A549 (cell line): Measurements from ENCODE around the gene HOATZ. TPM values are rescaled to one million over a fixed set of nuclear protein-coding genes. Genes with fewer than 3 reads are reported as not detected.

Source experiments
- ATAC-seq, 2 experiments: fragments of 200-7000 bp in 1 of 2; fragments of >200 bp in 1 of 2; cut with Nextera tagmentation in 1 of 2; cut with Tn5 transposase in 1 of 2; 3 replicates each; pipeline versions ENCODE4 v1.8.0 to v1.9.1; 2018 to 2020; ENCODE audit warnings: mild to moderate bottlenecking in 1 of 2, moderate library complexity in 1 of 2
- CTCF ChIA-PET: fragments of 300-600 bp; sonication (Branson Sonifier 250); formaldehyde crosslinking; extraction: SDS; loops from one replicate; lab custom pipeline; 2021; ENCODE audit warnings: antibody characterized with exemption, inconsistent platforms; lab: Yijun Ruan, JAX
- POLR2A ChIA-PET: fragments of 350-600 bp; formaldehyde crosslinking; extraction: SDS; loops from one replicate; lab custom pipeline; 2021; ENCODE audit warnings: antibody characterized with exemption, inconsistent platforms; lab: Yijun Ruan, JAX
- DNase-seq, 2 experiments: peaks; one replicate each; pipeline versions ENCODE4 v3.0.0 to v3.0.0-alpha.2; 2011 to 2016; ENCODE audit warnings: low read depth in 1 of 2, low spot score in 1 of 2
- FAIRE-seq: peaks from 2 replicates; lab custom pipeline; 2011; peaks lifted over from hg19 to GRCh38; lab: Jason Lieb, UNC
- H3K27ac ChIP-seq, 2 experiments: fragments of >200 bp; sonication (Bioruptor Twin); formaldehyde crosslinking; 3 replicates each; pipeline ENCODE4 v1.5.1; 2016 to 2017
- H3K4me1 ChIP-seq: fragments of >200 bp; sonication (Bioruptor Twin); formaldehyde crosslinking; 3 replicates; pipeline ENCODE4 v1.6.1; 2016
- H3K4me2 ChIP-seq: fragments of >200 bp; sonication (Bioruptor Twin); formaldehyde crosslinking; 3 replicates; pipeline ENCODE4 v1.6.1; 2016
- H3K4me3 ChIP-seq: fragments of >200 bp; sonication (Bioruptor Twin); formaldehyde crosslinking; 3 replicates; pipeline ENCODE4 v1.5.1; 2016
- H3K9me3 ChIP-seq: fragments of >200 bp; sonication (Bioruptor Twin); formaldehyde crosslinking; 3 replicates; pipeline ENCODE4 v1.6.1; 2016
- CHD4 ChIP-seq: fragments of 200-600 bp; sonication (generic); IDR thresholded peaks from 2 replicates; pipeline ENCODE4 v1.6.1; 2016; ENCODE audit warnings: antibody characterized with exemption, mild to moderate bottlenecking, borderline replicate concordance
- ELK1 ChIP-seq: fragments of 150-350 bp; IDR thresholded peaks from 2 replicates; pipeline ENCODE4 v1.6.1; 2014; ENCODE audit warnings: low read depth, mild to moderate bottlenecking, low read length
- EP300 ChIP-seq, 2 experiments: fragments of >200 bp; sonication (Bioruptor Twin); formaldehyde crosslinking; IDR thresholded peaks; 2 replicates in 1 of 2; 3 replicates in 1 of 2; pipeline ENCODE4 v1.6.1; 2016 to 2017
- ESRRA ChIP-seq: fragments of 150-350 bp; IDR thresholded peaks from 2 replicates; pipeline ENCODE4 v1.6.1; 2014; ENCODE audit warnings: mild to moderate bottlenecking, low read length, borderline replicate concordance
- GATA3 ChIP-seq: IDR thresholded peaks from 2 replicates; pipeline ENCODE4 v1.6.1; 2012; ENCODE audit warnings: borderline replicate concordance
- HOXB13 ChIP-seq: fragments of 250-450 bp; sonication (Bioruptor Pico); IDR thresholded peaks from 2 replicates; pipeline ENCODE4 v1.5.0; 2020; ENCODE audit warnings: low read depth, mild to moderate bottlenecking, moderate library complexity
- JUNB ChIP-seq: fragments of >200 bp; sonication (Bioruptor Twin); formaldehyde crosslinking; IDR thresholded peaks from 2 replicates; pipeline ENCODE4 v1.6.1; 2016
- MAX ChIP-seq: IDR thresholded peaks from 2 replicates; pipeline ENCODE4 v1.6.1; 2012
- MAZ ChIP-seq: fragments of 150-350 bp; IDR thresholded peaks from 2 replicates; pipeline ENCODE4 v1.6.1; 2014; ENCODE audit warnings: antibody characterized with exemption, low read depth, low read length, borderline replicate concordance
- MYC ChIP-seq: IDR thresholded peaks from 2 replicates; pipeline ENCODE4 v1.6.1; 2012; ENCODE audit warnings: mild to moderate bottlenecking, inconsistent platforms, low read length, improper control_type of control experiment, borderline replicate concordance
- NFE2L2 ChIP-seq: fragments of 150-350 bp; conservative IDR thresholded peaks from 2 replicates; pipeline ENCODE4 v1.6.1; 2014; ENCODE audit warnings: low read length
- POLR2AphosphoS2 ChIP-seq: conservative IDR thresholded peaks from 2 replicates; pipeline ENCODE4 v1.6.1; 2012; ENCODE audit warnings: low read length, improper control_type of control experiment, inconsistent platforms
- RARB ChIP-seq: fragments of 250-450 bp; sonication (Bioruptor Pico); IDR thresholded peaks from 2 replicates; pipeline ENCODE4 v1.8.0; 2021; ENCODE audit warnings: mild to moderate bottlenecking, moderate library complexity
- RCOR1 ChIP-seq: fragments of 150-350 bp; IDR thresholded peaks from 2 replicates; pipeline ENCODE4 v1.6.1; 2014; ENCODE audit warnings: antibody characterized with exemption, low read length, low read depth
- RNF2 ChIP-seq: fragments of 200-600 bp; sonication (generic); IDR thresholded peaks from 2 replicates; pipeline ENCODE4 v1.6.1; 2016; ENCODE audit warnings: low read depth, mild to moderate bottlenecking, antibody characterized with exemption, moderate library complexity, borderline replicate concordance
- ZFP36 ChIP-seq: fragments of 450-650 bp; IDR thresholded peaks from 2 replicates; pipeline ENCODE4 v1.6.1; 2014; ENCODE audit warnings: borderline replicate concordance; ENCODE audit not compliant: partially characterized antibody
- ZSCAN20 ChIP-seq: fragments of 250-450 bp; sonication (Bioruptor Pico); IDR thresholded peaks from 2 replicates; pipeline ENCODE4 v1.8.0; 2022; ENCODE audit warnings: mild to moderate bottlenecking, moderate library complexity
- WGBS: methylation state at CpG from one replicate; pipeline ENCODE4 v1.1.6; 2017; ENCODE audit errors: missing lambda C conversion rate; 5-methylcytosine and 5-hydroxymethylcytosine counted together
- polyA plus RNA-seq, 4 experiments: library from polyadenylated mRNA; depleted of rRNA in 3 of 4; stranded (reverse); fragments of >200 nt; fragmentation: RNase III in 1 of 4; extraction: RNeasy Plus Mini Kit Qiagen cat#74134 plus additional on column Dnase treatment in 1 of 4; gene quantifications; 2 replicates in 3 of 4; 3 replicates in 1 of 4; pipeline ENCODE4 v1.2.3, GENCODE V29; 2011 to 2017
- TF ChIP-seq, protein P1 (sequence below): fragments of 200-600 bp; sonication (generic); IDR thresholded peaks from 2 replicates; pipeline ENCODE4 v1.6.1; 2016; ENCODE audit warnings: antibody characterized with exemption, mild to moderate bottlenecking, moderate library complexity
- TF ChIP-seq, protein P2 (sequence below): IDR thresholded peaks from 2 replicates; pipeline ENCODE4 v1.6.1; 2012; ENCODE audit warnings: low read depth, borderline replicate concordance
- TF ChIP-seq, protein P3 (sequence below): fragments of >200 bp; sonication (Bioruptor Twin); formaldehyde crosslinking; IDR thresholded peaks from 3 replicates; pipeline ENCODE4 v1.5.1; 2016
- TF ChIP-seq, protein P4 (sequence below): fragments of >200 bp; sonication (Bioruptor Twin); formaldehyde crosslinking; IDR thresholded peaks from 3 replicates; pipeline ENCODE4 v1.6.1; 2016
- TF ChIP-seq, protein P5 (sequence below): fragments of 450-650 bp; IDR thresholded peaks from 2 replicates; pipeline ENCODE4 v1.6.1; 2014; ENCODE audit warnings: antibody characterized with exemption

Gene HOATZ
- polyA plus RNA-seq, 2 of the 4 experiments (the other 2 are of a cell fraction) = not detected

DNA sequence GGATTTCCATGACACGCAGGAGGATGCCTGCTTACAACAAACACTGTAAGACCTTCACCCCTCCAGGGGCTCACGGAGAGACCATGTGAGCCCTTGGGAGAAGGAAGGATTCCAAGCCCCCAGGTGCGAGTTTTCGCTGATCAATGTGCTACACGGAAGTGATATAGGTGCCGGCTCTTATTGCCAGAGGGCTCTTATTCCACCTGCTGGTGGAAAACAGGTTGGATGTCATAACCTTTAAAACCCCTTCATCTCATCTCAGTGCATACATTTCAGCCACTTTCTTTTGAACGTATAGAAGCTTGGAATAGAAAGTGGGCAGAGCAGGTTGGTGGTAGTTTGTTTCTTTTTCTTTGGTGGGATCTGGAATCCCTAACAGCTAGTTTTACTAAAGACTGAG, 51.7 kb downstream of the HOATZ start:
- CTCF ChIA-PET = interaction anchor here (0.6 to 3.0 kb wide), 7 partner anchors 19 to 244 kb away, joined by 3 to 11 read pairs (median 3); no protein-coding TSS in a partner anchor
- no peak for ATAC-seq
- no peak overlapping the region for H3K4me2 ChIP-seq
- POLR2A ChIA-PET = no interaction called here
- TF ChIP-seq, protein P1, sequence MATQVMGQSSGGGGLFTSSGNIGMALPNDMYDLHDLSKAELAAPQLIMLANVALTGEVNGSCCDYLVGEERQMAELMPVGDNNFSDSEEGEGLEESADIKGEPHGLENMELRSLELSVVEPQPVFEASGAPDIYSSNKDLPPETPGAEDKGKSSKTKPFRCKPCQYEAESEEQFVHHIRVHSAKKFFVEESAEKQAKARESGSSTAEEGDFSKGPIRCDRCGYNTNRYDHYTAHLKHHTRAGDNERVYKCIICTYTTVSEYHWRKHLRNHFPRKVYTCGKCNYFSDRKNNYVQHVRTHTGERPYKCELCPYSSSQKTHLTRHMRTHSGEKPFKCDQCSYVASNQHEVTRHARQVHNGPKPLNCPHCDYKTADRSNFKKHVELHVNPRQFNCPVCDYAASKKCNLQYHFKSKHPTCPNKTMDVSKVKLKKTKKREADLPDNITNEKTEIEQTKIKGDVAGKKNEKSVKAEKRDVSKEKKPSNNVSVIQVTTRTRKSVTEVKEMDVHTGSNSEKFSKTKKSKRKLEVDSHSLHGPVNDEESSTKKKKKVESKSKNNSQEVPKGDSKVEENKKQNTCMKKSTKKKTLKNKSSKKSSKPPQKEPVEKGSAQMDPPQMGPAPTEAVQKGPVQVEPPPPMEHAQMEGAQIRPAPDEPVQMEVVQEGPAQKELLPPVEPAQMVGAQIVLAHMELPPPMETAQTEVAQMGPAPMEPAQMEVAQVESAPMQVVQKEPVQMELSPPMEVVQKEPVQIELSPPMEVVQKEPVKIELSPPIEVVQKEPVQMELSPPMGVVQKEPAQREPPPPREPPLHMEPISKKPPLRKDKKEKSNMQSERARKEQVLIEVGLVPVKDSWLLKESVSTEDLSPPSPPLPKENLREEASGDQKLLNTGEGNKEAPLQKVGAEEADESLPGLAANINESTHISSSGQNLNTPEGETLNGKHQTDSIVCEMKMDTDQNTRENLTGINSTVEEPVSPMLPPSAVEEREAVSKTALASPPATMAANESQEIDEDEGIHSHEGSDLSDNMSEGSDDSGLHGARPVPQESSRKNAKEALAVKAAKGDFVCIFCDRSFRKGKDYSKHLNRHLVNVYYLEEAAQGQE = no peak
- no peak for TF ChIP-seq ELK1
- TF ChIP-seq, protein P2, sequence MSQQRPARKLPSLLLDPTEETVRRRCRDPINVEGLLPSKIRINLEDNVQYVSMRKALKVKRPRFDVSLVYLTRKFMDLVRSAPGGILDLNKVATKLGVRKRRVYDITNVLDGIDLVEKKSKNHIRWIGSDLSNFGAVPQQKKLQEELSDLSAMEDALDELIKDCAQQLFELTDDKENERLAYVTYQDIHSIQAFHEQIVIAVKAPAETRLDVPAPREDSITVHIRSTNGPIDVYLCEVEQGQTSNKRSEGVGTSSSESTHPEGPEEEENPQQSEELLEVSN = no peak
- no peak for TF ChIP-seq MYC
- TF ChIP-seq HOXB13 (CRISPR knock-in tag) = no peak
- no peak for TF ChIP-seq POLR2AphosphoS2
- TF ChIP-seq JUNB = no peak
- TF ChIP-seq RARB (CRISPR knock-in tag) = no peak
- no peak for TF ChIP-seq MAZ
- TF ChIP-seq, all 56 proteins: peak for 0
- no peak overlapping the region for H3K4me3 ChIP-seq
- FAIRE-seq (no peak), DNase-seq (no peak)
- H3K4me1 ChIP-seq = peaks cover 19% of the 10 kb centered on the region
- H3K9me3 ChIP-seq = no peaks in the 10 kb centered on the region
- no peak overlapping the region for H3K27ac ChIP-seq
- WGBS = 80% methylated on average over 7 of the region's 7 CpGs

DNA sequence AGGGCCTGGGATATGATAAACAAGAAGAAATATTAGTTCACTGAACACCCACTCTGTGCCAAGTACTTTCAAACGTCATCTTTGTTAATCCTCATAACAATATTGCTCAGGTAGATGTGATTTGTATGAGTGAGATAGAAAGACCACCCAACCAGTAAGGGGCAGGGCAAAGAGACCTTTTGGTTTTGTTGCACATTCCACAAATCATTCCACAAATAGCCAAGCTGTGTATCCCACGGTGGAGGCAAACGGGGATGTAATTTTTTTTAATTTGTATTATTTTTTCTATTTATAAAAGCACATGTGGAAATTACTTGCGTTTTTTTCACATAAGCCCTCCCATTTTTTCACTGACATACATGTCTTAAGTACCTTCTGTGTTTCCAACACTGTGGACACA, 54.9 kb downstream of the HOATZ start:
- no peak for DNase-seq
- no peak for FAIRE-seq
- 56% methylated on average over 4 of the region's 4 CpGs for WGBS
- TF ChIP-seq MAX (no peak), NFE2L2 (no peak), MAZ (no peak), ZFP36 (no peak), CHD4 (no peak), ZSCAN20 (CRISPR knock-in tag) (no peak), GATA3 (no peak), RNF2 (no peak), HOXB13 (CRISPR knock-in tag) (no peak), POLR2AphosphoS2 (no peak), RCOR1 (no peak), MYC (no peak), EP300 (IDR thresholded peaks at IDR 0.05) (no peak), ESRRA (no peak)
- TF ChIP-seq, protein P3, sequence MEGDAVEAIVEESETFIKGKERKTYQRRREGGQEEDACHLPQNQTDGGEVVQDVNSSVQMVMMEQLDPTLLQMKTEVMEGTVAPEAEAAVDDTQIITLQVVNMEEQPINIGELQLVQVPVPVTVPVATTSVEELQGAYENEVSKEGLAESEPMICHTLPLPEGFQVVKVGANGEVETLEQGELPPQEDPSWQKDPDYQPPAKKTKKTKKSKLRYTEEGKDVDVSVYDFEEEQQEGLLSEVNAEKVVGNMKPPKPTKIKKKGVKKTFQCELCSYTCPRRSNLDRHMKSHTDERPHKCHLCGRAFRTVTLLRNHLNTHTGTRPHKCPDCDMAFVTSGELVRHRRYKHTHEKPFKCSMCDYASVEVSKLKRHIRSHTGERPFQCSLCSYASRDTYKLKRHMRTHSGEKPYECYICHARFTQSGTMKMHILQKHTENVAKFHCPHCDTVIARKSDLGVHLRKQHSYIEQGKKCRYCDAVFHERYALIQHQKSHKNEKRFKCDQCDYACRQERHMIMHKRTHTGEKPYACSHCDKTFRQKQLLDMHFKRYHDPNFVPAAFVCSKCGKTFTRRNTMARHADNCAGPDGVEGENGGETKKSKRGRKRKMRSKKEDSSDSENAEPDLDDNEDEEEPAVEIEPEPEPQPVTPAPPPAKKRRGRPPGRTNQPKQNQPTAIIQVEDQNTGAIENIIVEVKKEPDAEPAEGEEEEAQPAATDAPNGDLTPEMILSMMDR = no peak
- TF ChIP-seq, protein P4, sequence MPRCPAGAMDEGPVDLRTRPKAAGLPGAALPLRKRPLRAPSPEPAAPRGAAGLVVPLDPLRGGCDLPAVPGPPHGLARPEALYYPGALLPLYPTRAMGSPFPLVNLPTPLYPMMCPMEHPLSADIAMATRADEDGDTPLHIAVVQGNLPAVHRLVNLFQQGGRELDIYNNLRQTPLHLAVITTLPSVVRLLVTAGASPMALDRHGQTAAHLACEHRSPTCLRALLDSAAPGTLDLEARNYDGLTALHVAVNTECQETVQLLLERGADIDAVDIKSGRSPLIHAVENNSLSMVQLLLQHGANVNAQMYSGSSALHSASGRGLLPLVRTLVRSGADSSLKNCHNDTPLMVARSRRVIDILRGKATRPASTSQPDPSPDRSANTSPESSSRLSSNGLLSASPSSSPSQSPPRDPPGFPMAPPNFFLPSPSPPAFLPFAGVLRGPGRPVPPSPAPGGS = no peak
- TF ChIP-seq, protein P5, sequence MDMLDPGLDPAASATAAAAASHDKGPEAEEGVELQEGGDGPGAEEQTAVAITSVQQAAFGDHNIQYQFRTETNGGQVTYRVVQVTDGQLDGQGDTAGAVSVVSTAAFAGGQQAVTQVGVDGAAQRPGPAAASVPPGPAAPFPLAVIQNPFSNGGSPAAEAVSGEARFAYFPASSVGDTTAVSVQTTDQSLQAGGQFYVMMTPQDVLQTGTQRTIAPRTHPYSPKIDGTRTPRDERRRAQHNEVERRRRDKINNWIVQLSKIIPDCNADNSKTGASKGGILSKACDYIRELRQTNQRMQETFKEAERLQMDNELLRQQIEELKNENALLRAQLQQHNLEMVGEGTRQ = no peak
- no peak overlapping the region for H3K27ac ChIP-seq
- no peak overlapping the region for H3K4me3 ChIP-seq
- peaks cover 10% of the 10 kb centered on the region; the same call in 2 of the 3 replicates for H3K4me1 ChIP-seq
- ChIA-PET CTCF (no interaction called here), POLR2A (no interaction called here)
- ATAC-seq = no peak
- H3K9me3 ChIP-seq = no peaks in the 10 kb centered on the region
- H3K4me2 ChIP-seq = no peak overlapping the region
